ENCODE results near the gene CEACAM8. TPM values are rescaled to one million over a fixed set of nuclear protein-coding genes. Genes with fewer than 3 reads are reported as not detected.

Gene CEACAM8
- total and polyA plus RNA-seq, 2 donors (not counting 3 experiments of a cell fraction or from before 2014, with no cell fraction given) = not detected

GRCh38 chr19:42546831-42547500 lies 47.8 kb downstream of the CEACAM8 start:
- intact Hi-C loops (cut with micrococcal nuclease) (no loop called here), dilution Hi-C loops (cut with MboI; ENCODE audit: extremely low pct_ligation_motif_present, low sequenced_read_pairs) (no loop called here)

More at GRCh38 chr19:42546831-42547500, 47.8 kb downstream of the CEACAM8 start:
- H2AFZ ChIP-seq (ENCODE audit: low read depth, low read length) = no peak overlapping the region
- no peaks in the 10 kb centered on the region for H3K36me3 ChIP-seq (ENCODE audit: control insufficient read depth in 2 of 2, extremely low read depth in 1 of 2, insufficient read depth in 2 of 2, low read length in 2 of 2)
- no peaks in the 10 kb centered on the region for H3K4me1 ChIP-seq (ENCODE audit: control insufficient read depth, extremely low read depth, insufficient read depth, low read length)
- no peak overlapping the region for H3K4me2 ChIP-seq (ENCODE audit: insufficient read depth, low read length)
- no peaks in the 10 kb centered on the region for H3K9me1 ChIP-seq (replicated peaks; ENCODE audit: control insufficient read depth, extremely low read depth, insufficient read depth, low read length)
- H3K9ac ChIP-seq (replicated peaks; ENCODE audit: extremely low read depth, insufficient read depth, low read length) = no peak overlapping the region
- CTCF ChIA-PET = no interaction called here
- H4K20me1 ChIP-seq (replicated peaks; ENCODE audit: control insufficient read depth, extremely low read depth, insufficient read depth, low read length) = no peaks in the 10 kb centered on the region
- no peaks in the 10 kb centered on the region for H3K79me2 ChIP-seq (ENCODE audit: control insufficient read depth, insufficient read depth, low read length)
- DNase-seq (ENCODE audit: low read depth, low spot score) (no peak), FAIRE-seq (no peak)
- no TSS peak for BruUV-seq (replicated peaks)
- no peak overlapping the region for H3K27ac ChIP-seq (ENCODE audit: insufficient read depth, low read depth, low read length)
- no peaks in the 10 kb centered on the region for H3K27me3 ChIP-seq (ENCODE audit: control insufficient read depth in 2 of 2, insufficient read depth in 2 of 2, low read length in 2 of 2)
- H3K9me3 ChIP-seq (replicated peaks; ENCODE audit: control insufficient read depth, insufficient read depth, low read length) = no peaks in the 10 kb centered on the region
- H3K4me3 ChIP-seq (replicated peaks in 1 of 3; ENCODE audit: insufficient read depth in 1 of 3, low read depth in 1 of 3, low read length in 3 of 3) = no peak overlapping the region
- TF ChIP-seq FOS (IDR thresholded peaks at IDR 0.05; ENCODE audit: borderline replicate concordance, insufficient read depth, low read length) (no peak), GATA2 (IDR thresholded peaks at IDR 0.05; ENCODE audit: insufficient read depth, insufficient read length, low read depth, low read length) (no peak), POLR2AphosphoS5 (IDR thresholded peaks at IDR 0.05; ENCODE audit: insufficient read depth, low read depth, low read length) (no peak), MAX (IDR thresholded peaks at IDR 0.05; ENCODE audit: insufficient read depth, insufficient read length) (no peak), MYC (IDR thresholded peaks at IDR 0.05; ENCODE audit: low read depth, low read length) (no peak), POLR2A (IDR thresholded peaks at IDR 0.05; ENCODE audit: low read depth, low read length) (no peak), JUN (IDR thresholded peaks at IDR 0.05; ENCODE audit: borderline replicate concordance, insufficient read depth, insufficient read length, low read depth) (no peak), CTCF (IDR thresholded peaks at IDR 0.05; ENCODE audit: extremely low read depth in 1 of 2, insufficient read depth in 1 of 2, low read depth in 1 of 2, low read length in 2 of 2) (no peak), EZH2 (IDR thresholded peaks at IDR 0.05; ENCODE audit: borderline replicate concordance, low read depth, low read length, severe bottlenecking) (no peak)
- POLR2A ChIA-PET = no interaction called here

Data from endothelial cell of umbilical vein (primary cell).